NCI-H2107 treated with DMSO at 0.1 percent for 48 hours (cell line): Measurements from ENCODE around the gene CCDC116.
"Not testable (repeated sequence)": the region's sequence is repeated elsewhere in the genome, so short reads cannot be mapped to it uniquely, and the experiment has no call there.

Experiments
- DNase-seq: peaks from one replicate; lab custom pipeline; 2025; ENCODE audit not compliant: unreplicated experiment; lab: John Stamatoyannopoulos, UW

The CCDC116 gene

DNA sequence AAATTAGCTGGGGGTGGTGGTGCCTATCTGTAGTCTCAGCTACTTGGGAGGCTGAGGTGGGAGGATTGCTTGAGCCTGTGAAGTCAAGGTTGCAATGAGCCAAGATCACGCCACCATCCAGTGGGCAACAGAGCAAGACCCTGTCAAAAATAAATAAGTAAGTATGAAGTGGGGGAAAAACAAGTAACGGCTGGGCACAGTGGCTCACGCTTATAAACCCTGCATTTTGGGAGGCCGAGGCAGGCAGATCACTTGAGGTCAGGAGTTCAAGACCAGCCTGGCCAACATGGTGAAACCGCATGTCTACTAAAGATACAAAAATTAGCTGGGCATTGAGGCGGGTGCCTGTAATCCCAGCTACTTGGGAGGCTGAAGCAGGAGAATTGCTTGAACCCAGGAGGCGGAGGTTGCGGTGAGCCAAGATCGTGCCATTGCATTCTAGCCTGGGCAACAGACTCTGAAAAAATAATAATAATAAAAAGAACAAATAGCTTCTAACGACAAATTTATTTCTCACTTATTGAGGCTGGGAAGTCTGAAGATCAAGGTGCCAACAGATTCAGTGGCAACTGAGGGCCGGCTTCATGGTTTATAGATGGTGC is 22.9 kb upstream of the CCDC116 start:
- not testable (repeated sequence) for DNase-seq

DNA sequence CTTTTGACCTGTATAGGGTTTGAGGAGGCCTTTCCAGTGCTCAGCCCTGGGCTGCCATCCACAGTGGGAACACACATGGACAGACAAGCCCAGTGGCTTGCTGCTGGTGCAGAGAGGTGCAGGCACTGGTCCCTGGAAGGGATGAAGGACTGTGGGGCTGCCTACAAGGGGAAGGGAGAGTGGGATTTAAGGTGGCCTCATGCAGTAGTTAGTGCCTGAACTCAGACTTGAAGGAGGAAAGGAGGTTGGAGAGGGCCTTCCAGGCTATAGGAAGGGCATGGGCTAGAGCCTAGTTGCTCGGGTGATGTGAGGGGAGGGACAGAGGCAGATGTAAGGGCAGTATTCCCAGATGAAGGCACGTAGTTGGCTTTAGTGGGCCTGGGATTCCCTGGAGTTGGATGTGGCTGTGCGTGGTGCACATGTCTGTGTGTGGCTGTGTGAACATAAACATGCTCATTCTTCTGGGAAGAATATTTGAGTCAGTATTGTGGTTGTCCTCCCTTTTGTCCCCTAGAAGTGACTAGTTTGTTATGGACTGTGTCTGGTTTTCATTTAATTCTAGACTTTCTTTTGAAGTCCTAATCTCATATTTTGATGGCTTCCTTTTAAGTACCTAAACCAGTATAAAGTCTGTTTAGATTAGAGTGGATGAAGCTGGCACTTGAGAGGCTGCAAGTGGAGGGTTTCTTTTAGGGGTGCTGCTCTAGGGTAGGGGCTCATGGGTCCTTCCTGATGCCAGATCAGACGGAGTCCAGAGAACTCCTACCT is 21.2 kb upstream of the CCDC116 start:
- no peak for DNase-seq

DNA sequence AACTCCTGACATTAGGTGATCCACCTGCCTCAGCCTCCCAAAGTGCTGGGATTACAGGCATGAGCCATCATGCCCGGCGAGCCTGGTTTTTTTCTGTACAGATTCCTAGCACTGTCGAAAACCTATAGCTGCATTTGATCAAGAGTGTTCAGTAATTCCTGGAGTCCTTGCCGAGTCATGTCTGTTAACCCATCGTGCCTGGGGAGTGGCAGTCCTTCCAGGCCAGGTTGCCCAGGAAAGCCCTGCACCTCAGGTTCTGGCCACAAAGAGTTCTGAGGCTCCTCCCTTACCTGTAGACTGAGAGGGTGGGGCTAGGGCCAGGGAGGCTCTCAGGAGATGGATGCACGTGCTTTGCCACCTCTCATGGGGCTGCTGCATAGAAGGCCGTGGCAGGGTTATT is 19.7 kb upstream of the CCDC116 start:
- no peak for DNase-seq

DNA sequence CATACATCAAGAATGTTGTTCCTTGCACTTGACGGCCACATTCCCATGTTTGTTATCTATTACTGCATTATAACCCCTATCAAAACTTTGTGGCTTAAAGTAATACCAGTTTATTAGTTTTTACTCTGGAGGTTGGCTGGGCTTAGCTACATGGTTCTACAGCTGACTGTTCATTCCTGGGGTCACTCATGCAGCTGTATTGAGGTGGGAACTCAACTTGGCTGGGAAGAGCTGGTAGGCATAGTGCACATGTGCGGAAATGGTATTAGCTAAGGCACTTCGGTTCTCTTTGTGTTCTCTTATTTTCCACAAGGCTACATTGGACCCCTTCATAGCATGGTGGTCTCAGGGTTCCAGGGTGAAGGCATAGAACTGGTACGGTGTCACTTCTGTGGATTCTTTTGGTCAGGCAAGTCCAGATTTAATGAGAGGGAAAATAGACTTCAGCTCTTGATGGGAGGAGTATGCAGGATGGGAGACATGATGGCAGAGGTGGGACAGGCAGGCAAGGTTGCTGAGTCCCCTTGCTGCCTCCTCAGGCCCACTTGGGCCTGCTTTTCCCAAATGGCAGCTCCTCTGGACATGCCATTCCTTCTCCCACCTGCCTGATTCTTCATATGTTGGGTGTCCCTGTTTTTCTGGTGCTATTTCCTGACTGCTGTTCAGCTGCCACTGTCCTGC is 18.9 kb upstream of the CCDC116 start:
- DNase-seq: no peak

DNA sequence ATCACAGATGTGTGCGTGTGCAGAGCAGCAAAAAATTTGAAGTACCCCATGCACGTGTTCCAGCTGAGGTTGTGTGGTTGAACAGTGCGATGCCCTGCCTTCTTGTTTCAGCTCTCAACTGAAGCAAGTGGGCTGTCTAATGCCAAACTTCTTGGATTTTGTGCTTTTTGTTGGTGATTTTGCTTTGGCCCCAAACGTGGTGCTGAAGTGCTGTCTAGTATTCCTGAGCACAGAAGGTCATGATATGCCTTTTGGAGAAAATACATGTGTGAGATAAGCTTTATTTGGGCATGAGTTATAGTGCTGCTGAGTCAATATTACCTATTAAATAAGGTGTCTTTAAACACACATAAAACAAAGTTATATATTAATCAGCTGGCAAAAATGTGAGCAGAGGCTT is 16.8 kb upstream of the CCDC116 start:
- no peak for DNase-seq

DNA sequence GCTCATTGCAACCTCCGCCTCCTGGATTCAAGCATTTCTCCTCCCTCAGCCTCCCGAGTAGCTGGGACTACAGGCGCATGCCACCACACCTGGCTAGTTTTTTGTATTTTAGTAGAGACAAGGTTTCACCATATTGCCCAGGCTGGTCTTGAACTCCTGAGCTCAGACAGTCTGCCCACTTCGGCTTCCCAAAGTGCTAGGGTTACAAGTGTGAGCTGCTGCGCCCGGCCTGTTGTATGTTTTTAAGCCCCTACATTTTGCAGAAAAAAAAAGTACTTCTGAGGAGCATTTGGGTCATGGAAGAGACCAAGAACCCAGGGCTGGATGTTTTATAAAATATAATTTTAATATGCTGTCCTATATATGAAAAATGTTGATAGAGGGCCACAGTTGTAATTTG is 15.2 kb upstream of the CCDC116 start:
- not testable (repeated sequence) for DNase-seq

DNA sequence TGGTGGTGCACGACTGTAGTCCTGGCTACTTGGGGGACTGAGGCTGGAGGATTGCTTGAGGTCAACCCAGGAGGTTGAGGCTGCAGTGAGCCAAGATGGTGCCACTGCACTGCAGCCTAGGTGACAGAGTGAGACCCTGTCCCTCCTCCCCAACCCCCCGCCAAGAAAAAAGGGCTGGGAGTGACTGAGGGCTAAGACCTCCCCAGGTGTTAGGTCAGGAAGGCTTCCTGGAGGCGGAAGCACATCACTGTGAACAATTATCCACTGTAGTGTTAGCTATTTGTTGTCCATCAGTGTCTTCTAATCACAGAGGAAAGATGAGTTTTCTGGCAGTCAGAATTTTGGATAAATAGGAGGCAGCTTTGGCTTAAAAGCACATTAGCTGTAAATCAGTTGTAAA is 11.5 kb upstream of the CCDC116 start:
- DNase-seq: no peak

DNA sequence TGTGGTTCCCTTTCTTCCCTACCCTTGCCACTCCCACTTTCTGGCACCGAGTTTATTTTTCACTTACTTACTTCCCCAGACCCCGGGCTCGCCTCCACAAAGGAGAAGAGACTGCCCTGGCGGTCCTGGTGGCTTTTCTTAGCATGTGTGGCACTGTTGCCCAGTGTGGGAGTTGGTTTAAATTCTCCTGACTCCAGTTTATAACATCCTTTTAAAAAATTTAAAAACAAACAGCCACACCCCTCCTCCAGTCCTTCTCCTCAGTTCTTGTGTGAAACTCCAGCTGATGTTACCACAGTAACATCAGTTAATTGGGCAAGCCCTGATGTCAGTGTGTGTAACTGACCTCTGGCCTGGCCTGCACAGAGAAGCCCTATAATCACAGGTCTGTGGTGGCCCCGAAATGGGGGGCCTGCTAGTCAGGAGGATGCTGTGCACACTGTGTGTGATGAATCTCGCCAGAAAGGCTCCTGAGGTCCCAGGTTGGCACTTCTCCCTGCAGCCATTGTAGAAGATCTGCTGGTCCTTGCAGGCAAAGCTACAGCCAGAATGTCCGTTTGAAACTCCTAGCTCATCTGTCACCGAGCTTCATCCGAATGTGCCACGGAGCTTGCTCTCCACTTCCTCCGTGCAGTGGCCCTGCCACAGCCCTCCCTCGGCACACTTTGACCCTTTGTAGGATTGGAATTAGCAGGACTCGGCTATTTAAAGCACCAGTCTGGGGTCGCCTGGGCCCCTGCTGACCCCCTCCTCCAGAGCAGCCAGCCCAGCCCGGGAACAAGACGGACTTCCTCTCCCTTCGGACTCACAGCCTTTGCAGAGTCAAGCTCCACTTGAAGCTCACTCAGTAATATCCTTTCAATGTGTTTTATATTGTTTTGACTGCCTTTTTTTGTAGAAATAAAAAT is 10.3 kb upstream of the CCDC116 start:
- no peak for DNase-seq

DNA sequence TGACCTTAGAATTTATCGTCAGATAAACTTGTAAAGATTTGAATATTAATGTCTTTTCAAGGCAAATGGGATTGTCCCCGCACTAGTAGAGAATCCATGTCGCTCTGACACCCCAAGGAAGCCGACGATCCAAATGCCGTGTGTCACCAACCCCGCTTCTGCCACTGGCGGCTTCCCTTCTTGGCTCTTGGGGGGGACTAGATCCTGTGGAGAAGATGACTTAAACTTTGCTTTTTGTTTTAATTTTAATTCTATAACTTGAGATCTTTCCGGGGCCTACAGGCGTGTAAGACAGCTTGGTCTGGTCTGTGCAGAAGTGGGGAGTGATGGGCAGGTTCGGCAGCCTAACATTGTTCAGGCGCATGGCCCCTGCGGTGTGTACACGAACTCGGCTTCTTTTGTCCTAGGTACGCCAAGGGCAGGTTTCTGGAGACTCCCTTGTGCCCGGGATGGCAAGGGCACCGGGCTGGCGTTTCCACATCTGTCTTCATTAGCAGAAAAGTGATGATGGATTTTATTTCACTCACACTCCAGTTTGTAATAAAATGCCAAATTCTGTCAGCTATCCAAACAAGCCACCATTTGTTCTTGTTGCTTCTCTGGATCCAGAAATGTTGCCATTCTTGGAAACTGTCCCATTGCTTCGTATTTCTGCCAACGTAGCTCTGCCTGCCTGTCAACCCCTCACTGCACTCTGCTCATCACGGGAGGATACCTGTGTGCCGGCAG is 9.5 kb upstream of the CCDC116 start:
- no peak for DNase-seq

DNA sequence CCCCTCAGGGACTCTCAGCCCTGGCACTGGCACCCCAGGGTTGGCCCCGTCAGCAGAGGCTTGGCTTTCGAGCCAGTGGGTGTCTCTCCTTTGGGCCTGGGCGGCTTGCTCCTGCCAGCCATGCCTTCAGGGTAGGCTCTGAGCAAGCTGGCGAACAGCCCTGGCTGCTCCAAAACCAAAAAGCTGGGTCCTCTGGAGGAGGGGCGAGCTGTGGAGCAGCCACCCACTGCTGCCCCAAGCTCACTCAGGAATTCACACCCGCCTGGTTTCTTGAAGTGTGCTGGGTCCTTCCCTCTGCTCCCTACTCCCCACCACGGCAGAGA is 9.0 kb upstream of the CCDC116 start:
- no peak for DNase-seq

DNA sequence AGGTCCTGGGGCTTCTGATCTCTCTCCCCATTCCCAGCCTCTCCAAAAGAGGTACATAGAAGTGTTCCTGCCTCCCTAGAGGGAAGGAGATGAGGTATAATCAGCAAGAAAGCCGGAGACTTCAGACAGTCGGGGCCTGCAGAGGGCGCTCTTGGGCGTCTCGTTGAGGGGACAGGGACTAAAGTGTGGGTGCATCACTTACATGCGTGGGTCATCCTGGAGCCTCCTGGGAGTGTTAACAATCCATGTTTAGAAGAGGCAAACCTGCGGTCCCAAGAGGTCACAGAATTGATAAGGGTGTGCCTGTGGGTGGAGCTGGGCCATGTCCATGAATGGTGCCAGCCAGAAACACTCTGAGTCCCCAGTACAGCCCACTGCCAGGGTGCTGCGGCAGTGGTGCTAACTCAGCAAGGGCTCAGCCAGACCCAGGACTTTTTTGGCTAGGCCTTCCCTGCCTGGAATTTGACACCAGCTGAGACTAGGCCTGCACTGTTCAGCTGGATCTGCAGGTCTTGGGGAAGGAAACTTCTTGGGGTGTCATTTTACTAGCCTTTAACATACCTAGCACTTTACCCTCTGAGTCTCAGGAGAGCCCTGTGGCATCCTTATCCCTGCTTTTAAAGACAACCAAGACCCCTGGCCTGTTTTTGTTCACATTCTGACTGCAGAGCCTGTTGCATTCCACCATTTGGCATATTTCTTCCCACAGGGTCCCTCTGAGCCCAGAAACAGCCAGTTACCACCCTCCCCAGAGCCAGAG is 8.3 kb upstream of the CCDC116 start:
- no peak for DNase-seq

DNA sequence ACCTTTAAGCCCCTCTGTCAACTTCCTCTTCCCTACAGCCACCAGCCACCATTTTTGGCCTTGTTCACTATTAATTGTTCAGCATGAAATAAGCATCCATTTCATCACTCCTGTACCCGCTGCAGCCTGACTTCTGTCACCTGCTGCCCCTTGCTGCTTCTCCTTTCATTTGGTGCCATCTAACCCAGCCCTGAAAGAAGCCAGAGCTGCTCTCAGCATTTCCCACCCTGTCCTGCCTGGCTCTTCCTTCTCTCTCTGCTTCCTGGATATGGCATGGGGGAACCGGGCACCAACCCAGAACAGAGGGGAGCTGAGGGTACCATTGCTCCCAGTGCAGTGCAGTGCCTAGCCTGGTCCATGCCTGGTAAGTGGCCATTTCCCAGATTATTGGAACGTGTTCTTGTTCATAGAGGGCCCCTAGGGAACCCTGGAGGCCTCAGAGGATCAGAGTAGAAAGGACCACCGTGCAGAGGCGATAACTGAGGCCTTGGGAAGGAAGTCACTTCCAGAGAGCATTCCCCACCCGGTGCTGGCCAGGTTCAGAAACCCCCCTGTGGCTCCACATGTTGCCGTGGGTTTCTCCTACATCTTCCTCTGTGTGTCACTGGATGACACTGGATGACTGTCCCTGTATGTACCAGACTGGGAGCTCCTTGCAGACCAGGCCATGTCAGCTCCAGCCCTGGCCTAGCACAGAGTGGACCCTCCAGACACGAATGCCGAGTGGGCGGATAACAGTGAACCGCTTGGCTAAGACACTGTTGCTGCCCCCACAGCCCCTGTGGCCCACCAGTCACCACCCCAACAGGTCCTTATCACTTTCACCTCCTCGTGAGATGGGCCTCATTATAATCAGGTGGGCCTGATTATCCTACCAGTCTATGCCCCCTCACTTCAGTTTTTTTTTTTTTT is 7.4 kb upstream of the CCDC116 start:
- DNase-seq: no peak

DNA sequence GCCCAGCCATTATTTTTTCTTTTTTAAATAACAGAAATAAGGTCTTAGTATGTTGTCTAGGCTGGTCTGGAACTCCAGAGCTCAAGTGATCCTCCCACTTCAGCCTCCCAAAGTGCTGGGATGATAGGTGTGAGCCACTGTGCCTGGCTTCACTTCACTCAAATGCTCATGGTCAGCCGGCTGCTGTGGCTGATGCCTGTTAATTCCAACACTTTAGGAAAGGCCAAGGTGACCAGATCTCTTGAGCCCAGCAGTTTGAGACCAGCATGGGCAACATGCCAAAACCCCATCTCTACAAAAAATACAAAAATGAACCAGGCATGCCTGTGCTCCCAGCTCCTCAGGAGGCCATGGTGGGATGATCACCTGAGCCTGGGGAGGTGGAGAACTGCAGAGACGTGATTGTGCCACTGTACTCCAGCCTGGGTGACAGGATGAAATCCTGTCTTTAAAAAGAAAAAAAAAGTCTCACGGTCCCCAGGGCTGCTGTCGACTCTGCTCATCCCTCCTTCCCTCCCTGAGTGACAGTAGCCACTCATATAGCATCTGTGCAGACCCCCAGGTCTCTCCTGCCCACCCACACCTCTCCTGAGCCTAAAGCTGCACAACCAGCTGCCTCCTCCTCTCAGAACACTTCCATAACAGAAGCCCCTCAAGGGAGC is 6.4 kb upstream of the CCDC116 start:
- DNase-seq: no peak

DNA sequence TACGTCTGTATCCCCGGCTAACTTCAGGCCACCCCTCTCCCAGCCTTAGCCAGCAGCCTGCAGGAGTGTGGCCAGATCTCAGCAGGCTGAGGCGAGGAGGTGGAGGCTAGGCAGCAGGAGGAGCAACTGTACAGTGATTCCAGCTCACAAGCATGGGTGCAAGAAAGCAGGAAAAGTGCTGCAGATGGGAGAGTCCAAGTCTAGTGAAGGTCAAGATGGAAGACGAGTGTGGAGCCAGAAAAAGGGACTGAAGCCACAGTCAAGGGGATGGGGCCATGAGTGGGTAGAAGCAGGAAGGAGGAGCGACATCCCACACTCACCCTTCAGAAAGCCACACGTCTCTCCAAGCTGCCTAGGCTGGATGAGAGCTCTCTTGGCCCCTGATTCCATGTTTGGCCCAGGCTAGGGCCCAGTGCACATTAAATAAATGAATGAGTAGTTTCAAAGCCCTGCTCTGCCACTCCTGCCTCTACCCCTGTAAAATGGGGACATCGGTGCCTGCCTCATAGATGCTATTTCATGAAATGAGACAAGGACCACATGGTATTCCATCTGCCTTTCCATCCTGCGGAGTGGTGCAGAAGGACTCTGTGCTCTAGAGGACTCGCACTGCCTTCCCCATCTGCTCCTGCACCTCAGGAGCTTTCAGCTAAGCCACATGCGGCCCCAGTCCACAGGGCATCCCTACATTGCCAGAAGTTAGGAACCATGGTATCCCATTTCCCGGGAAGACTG is 5.7 kb upstream of the CCDC116 start:
- no peak for DNase-seq

DNA sequence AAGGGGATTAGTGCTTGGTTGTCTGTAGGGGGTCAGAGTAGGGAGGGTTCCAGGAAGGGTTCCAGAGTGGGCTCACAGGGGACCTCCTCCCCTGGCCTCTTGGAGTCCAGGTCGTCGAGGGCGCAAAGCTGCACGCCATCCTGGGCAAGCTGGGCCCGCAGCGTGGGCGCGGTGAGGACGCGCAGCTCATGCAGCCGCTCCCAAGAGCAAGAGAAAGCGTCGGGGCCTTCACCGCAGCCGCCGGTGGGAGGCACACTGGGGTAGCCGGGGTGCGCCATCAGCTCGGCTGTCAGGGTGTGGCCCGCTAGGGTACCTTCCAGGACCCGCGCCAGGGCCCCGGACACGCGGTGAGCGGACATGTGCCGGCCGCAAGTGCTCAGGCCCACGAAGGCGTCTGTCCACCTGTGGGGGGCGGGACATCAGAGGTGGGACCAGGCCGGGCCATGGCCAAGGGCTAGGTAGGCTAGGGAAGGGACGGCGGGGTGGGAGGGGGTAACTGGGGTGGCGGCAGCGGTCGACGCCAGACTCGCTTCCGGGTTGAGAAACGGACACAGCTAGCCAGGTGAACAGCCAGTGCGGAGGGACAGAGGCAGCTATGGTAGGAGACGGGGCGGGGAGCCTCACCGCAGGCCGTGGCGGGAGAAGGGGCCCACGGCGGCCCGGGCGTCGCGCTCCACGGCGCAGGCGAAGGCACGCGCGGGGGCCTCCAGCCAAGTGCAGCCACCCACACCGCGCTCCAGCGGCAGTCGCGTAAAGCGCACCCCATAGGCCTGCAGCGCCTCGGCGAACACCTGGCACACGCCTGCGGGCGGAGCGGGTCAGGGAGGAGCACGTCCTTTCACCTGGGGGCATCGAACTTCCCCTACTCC is 3.9 kb upstream of the CCDC116 start:
- DNase-seq: no peak

DNA sequence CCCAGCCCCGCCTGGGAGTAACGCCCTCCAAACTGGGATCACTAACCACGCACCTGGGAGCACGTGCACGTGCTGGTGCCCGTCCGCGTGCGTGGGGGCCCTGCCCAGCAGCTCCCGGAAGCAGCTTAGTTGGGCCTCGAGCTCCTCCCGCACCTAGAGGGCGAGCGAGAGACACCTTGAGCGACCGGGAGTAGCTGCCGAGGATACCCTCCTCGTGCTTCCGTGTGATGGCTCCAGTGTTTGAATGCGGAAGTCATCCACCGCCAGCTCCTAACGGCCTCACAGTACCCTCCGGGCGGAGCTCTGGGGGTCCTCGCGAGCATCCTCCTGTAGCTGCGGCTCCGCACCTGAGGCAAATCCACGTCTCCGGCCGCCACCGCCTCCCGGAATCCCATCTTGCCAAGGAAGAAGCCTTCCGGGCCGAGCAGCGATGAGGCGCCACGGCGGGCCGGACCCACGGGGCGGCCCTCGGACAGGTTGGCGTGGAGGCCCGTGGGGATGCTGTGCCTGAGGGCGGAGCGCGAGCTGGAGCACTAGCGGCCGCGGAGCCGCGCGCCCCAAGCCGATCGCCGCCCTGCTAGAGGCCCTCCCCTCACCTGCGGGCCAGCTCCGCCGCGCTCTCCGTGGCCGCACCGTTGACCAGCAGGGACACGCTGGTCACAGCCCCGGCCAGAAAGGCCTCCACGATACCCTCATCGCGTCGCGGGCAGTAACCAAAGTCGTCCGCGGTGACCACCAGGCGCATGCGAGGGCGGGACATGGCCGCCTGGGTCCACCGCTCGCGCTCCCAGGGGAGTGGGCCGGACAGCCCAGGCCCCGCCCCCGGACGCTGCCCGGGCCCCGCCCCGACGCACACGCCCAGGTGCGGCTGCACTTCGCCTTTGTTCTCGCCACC is 3.1 kb upstream of the CCDC116 start, which contains the start of gene YDJC:
Gene YDJC (minus strand): TSS at position 768 of the 895 bp plus-strand sequence. CDS start 8 bp downstream, at position 760.
- DNase-seq: peak; percentile 59
